K562 (cell line): ENCODE measurements around the gene CNNM4. TPM values are rescaled to one million over a fixed set of nuclear protein-coding genes. Genes with fewer than 3 reads are reported as not detected.

Experiments used
- ATAC-seq: fragments of 200-7000 bp; cut with Tn5 transposase; 3 replicates; pipeline ENCODE4 v1.9.1; 2020; ENCODE audit warnings: moderate library complexity
- BruUV-seq: library from RNA; stranded (reverse); fragments of 400-500 nt; replicated peaks from 2 replicates; lab custom pipeline; 2021; lab: Mats Ljungman, UMichigan
- CTCF ChIA-PET: fragments of 300-600 bp; formaldehyde crosslinking; extraction: SDS; loops from one replicate; lab custom pipeline; 2021; ENCODE audit warnings: low intra/inter-chr PET ratio; lab: Yijun Ruan, JAX
- POLR2A ChIA-PET: fragments of 300-600, 350-650 bp; sonication (Branson Sonifier 250); formaldehyde crosslinking; extraction: SDS; loops from one replicate; lab custom pipeline; 2021; ENCODE audit warnings: antibody characterized with exemption, inconsistent platforms; lab: Yijun Ruan, JAX
- DNase-seq, 4 experiments: peaks; one replicate each; pipeline versions ENCODE4 v3.0.0 to v3.0.0-alpha.2; 2011 to 2018; ENCODE audit warnings: low spot score in 3 of 4, mixed read lengths in 3 of 4; ENCODE audit errors: extremely low read depth in 1 of 4
- FAIRE-seq: peaks from 2 replicates; lab custom pipeline; 2011; peaks lifted over from hg19 to GRCh38; lab: Jason Lieb, UNC
- H2AFZ ChIP-seq: 2 replicates; pipeline ENCODE4 v1.6.0; 2011; ENCODE audit warnings: low read depth, low read length, control low read depth, inconsistent platforms
- H3K27ac ChIP-seq: fragments of 200-600 bp; 3 replicates; pipeline ENCODE4 v1.8.0; 2011; ENCODE audit warnings: low read depth, mild to moderate bottlenecking, control low read depth, inconsistent platforms, low read length, moderate library complexity, mixed read lengths; ENCODE audit errors: extremely low read depth
- H3K27me3 ChIP-seq, 2 experiments: fragments of 300-600 bp in 1 of 2; 2 replicates in 1 of 2; 3 replicates in 1 of 2; pipeline versions ENCODE4 v1.6.0 to v1.8.0; 2011; ENCODE audit warnings: inconsistent platforms in 2 of 2, low read length in 2 of 2, mild to moderate bottlenecking in 1 of 2, mixed read lengths in 1 of 2, moderate library complexity in 1 of 2; ENCODE audit not compliant: control insufficient read depth in 2 of 2, insufficient read depth in 2 of 2
- H3K36me3 ChIP-seq: fragments of 300-600 bp; 3 replicates; pipeline ENCODE4 v1.8.0; 2011; ENCODE audit warnings: mild to moderate bottlenecking, low read length, inconsistent platforms; ENCODE audit not compliant: control insufficient read depth, insufficient read depth
- H3K4me1 ChIP-seq, 2 experiments: fragments of 200-600 bp in 1 of 2; replicated peaks in 1 of 2; 2 replicates in 1 of 2; 3 replicates in 1 of 2; pipeline versions ENCODE4 v1.5.1 to v1.8.0; 2011; ENCODE audit warnings: inconsistent platforms in 2 of 2, low read length in 2 of 2, mild to moderate bottlenecking in 1 of 2, mixed read lengths in 1 of 2, moderate library complexity in 1 of 2; ENCODE audit not compliant: control insufficient read depth in 2 of 2, insufficient read depth in 2 of 2
- H3K4me2 ChIP-seq: 2 replicates; pipeline ENCODE4 v1.6.1; 2011; ENCODE audit warnings: low read length, control low read depth, inconsistent platforms, mixed read lengths; ENCODE audit not compliant: insufficient read depth
- H3K4me3 ChIP-seq: fragments of 200-600 bp; sonication (generic), shearing (Covaris generic); 2 replicates; pipeline ENCODE4 v1.5.1; 2016; ENCODE audit warnings: control low read depth, inconsistent platforms
- H3K79me2 ChIP-seq: fragments of 200-600 bp; 3 replicates; pipeline ENCODE4 v1.8.0; 2011; ENCODE audit warnings: low read length, inconsistent platforms; ENCODE audit not compliant: control insufficient read depth, insufficient read depth
- H3K9ac ChIP-seq, 2 experiments: 2 replicates each; pipeline versions ENCODE4 v1.6.0 to v1.6.1; 2011; ENCODE audit warnings: low read depth in 2 of 2, low read length in 2 of 2, control low read depth in 1 of 2, inconsistent platforms in 1 of 2, mild to moderate bottlenecking in 1 of 2, mixed read lengths in 1 of 2; ENCODE audit not compliant: insufficient read depth in 1 of 2
- H3K9me1 ChIP-seq: one replicate; pipeline ENCODE4 v1.6.0; 2011; ENCODE audit warnings: inconsistent platforms, mild to moderate bottlenecking, low read length, moderate library complexity; ENCODE audit not compliant: control insufficient read depth, insufficient read depth
- H3K9me3 ChIP-seq: replicated peaks from 2 replicates; pipeline ENCODE4 v1.5.1; 2011; ENCODE audit warnings: low read depth, low read length, inconsistent platforms; ENCODE audit not compliant: control insufficient read depth, insufficient read depth
- H4K20me1 ChIP-seq: replicated peaks from 2 replicates; pipeline ENCODE4 v1.6.1; 2011; ENCODE audit warnings: low read length, inconsistent platforms, mixed read lengths; ENCODE audit not compliant: control insufficient read depth, insufficient read depth
- ATF7 ChIP-seq: fragments of 450-650 bp; IDR thresholded peaks from 2 replicates; pipeline ENCODE4 v1.7.1; 2014; ENCODE audit warnings: mild to moderate bottlenecking, moderate library complexity
- BHLHE40 ChIP-seq: IDR thresholded peaks from 2 replicates; pipeline ENCODE4 v1.6.1; 2011; ENCODE audit warnings: low read length, improper control_type of control experiment
- BRD4 ChIP-seq: fragments of 200-600 bp; sonication (generic); IDR thresholded peaks from 2 replicates; pipeline ENCODE4 v1.6.1; 2017; ENCODE audit warnings: inconsistent platforms
- HDAC2 ChIP-seq: fragments of 450-650 bp; IDR thresholded peaks from 2 replicates; pipeline ENCODE4 v1.6.1; 2016; ENCODE audit warnings: mild to moderate bottlenecking
- HOXB6 ChIP-seq: fragments of 250-450 bp; sonication (Bioruptor Pico); IDR thresholded peaks from 2 replicates; pipeline ENCODE4 v1.5.1; 2022; ENCODE audit warnings: mild to moderate bottlenecking, borderline replicate concordance
- MYC ChIP-seq, 2 experiments: fragments of 250-450 bp in 1 of 2; sonication (Bioruptor Pico) in 1 of 2; IDR thresholded peaks; 2 replicates each; pipeline versions ENCODE4 v1.5.1 to v1.6.1; 2012 to 2021; ENCODE audit warnings: low read depth in 2 of 2, borderline replicate concordance in 1 of 2, improper control_type of control experiment in 1 of 2, low read length in 1 of 2, mild to moderate bottlenecking in 1 of 2, moderate library complexity in 1 of 2
- NFIC ChIP-seq: fragments of 450-650 bp; IDR thresholded peaks from 2 replicates; pipeline ENCODE4 v1.6.1; 2017; ENCODE audit warnings: mild to moderate bottlenecking, inconsistent platforms
- PBX2 ChIP-seq, 2 experiments: IDR thresholded peaks in 1 of 2; conservative IDR thresholded peaks in 1 of 2; 2 replicates each; pipeline ENCODE4 v1.6.1; 2016; ENCODE audit warnings: low read depth in 2 of 2, mild to moderate bottlenecking in 1 of 2, missing compliant biosample characterization in 1 of 2, missing genetic modification characterization in 1 of 2, moderate library complexity in 1 of 2
- SMARCA4 ChIP-seq: fragments of 450-650 bp; IDR thresholded peaks from 2 replicates; pipeline ENCODE4 v1.6.1; 2016
- ZBTB9 ChIP-seq: fragments of 450-650 bp; formaldehyde crosslinking; IDR thresholded peaks from 2 replicates; pipeline ENCODE4 v1.4.0; 2020; ENCODE audit warnings: mild to moderate bottlenecking, moderate library complexity
- ZNF253 ChIP-seq: fragments of 250-450 bp; sonication (Bioruptor Pico); conservative IDR thresholded peaks from 2 replicates; pipeline ENCODE4 v1.6.1; 2021; ENCODE audit warnings: mild to moderate bottlenecking
- ZNF395 ChIP-seq: fragments of 200-800 bp; sonication (Bioruptor generic); IDR thresholded peaks from 2 replicates; pipeline ENCODE4 v1.6.1; 2017; ENCODE audit warnings: missing genetic modification characterization, missing compliant biosample characterization
- ZNF586 ChIP-seq: fragments of 450-650 bp; formaldehyde crosslinking; conservative IDR thresholded peaks from 2 replicates; pipeline ENCODE4 v1.4.0; 2020; ENCODE audit warnings: mild to moderate bottlenecking, moderate library complexity
- ZNF668 ChIP-seq: fragments of 250-450 bp; sonication (Bioruptor Pico); IDR thresholded peaks from 2 replicates; pipeline ENCODE4 v1.8.0; 2022; ENCODE audit warnings: mild to moderate bottlenecking, inconsistent platforms
- WGBS: fragments of 100-300 bp; shearing (Covaris generic); methylation state at CpG from one replicate; pipeline ENCODE4 v1.1.6; 2016; ENCODE audit warnings: low coverage, mixed read lengths; ENCODE audit not compliant: insufficient coverage; ENCODE audit errors: missing lambda C conversion rate; 5-methylcytosine and 5-hydroxymethylcytosine counted together
- in situ Hi-C: fragments of 300-500 bp; cut with MboI; formaldehyde crosslinking; loops from 4 replicates; pipeline ENCODE4 v1.15.0; 2018; ENCODE audit warnings: inconsistent platforms, mixed read lengths
- intact Hi-C: fragments of 100-400 bp; cut with micrococcal nuclease; formaldehyde crosslinking; loops from 2 replicates; pipeline ENCODE4 v1.14.2; 2022
- polyA plus RNA-seq, 8 experiments: library from polyadenylated mRNA; depleted of rRNA in 4 of 8; stranded (reverse) in 5 of 8; unstranded in 3 of 8; fragments of >200 nt; fragmentation: Nextera tagmentation in 2 of 8; fragmentation: Illumina TruSeq in 1 of 8; extraction: Ambion mirVana in 2 of 8; extraction: Trizol in 1 of 8; gene quantifications; 2 replicates each; pipeline versions ENCODE4 v1.2.1 to v1.2.3, GENCODE V29; 2011 to 2014; ENCODE audit warnings: inconsistent platforms in 1 of 8, missing spikeins in 1 of 8
- total RNA-seq, 7 experiments: library from RNA; depleted of rRNA in 6 of 7; stranded (reverse); fragments of >200 nt in 6 of 7; fragmentation: Illumina TruSeq in 2 of 7; extraction: Trizol in 2 of 7; gene quantifications; 2 replicates each; pipeline versions ENCODE4 v1.2.1 to v1.2.3, GENCODE V29; 2011 to 2021; ENCODE audit warnings: low replicate concordance in 1 of 7
- TF ChIP-seq, protein P1 (sequence below): sonication (generic); IDR thresholded peaks from 2 replicates; pipeline ENCODE4 v1.6.1; 2016

The CNNM4 gene
- total and polyA plus RNA-seq, 9 of the 15 experiments (the other 6 are each of a cell fraction or from before 2014, with no cell fraction given), result 0.96 to 6.3 (median 2.8) TPM

DNA sequence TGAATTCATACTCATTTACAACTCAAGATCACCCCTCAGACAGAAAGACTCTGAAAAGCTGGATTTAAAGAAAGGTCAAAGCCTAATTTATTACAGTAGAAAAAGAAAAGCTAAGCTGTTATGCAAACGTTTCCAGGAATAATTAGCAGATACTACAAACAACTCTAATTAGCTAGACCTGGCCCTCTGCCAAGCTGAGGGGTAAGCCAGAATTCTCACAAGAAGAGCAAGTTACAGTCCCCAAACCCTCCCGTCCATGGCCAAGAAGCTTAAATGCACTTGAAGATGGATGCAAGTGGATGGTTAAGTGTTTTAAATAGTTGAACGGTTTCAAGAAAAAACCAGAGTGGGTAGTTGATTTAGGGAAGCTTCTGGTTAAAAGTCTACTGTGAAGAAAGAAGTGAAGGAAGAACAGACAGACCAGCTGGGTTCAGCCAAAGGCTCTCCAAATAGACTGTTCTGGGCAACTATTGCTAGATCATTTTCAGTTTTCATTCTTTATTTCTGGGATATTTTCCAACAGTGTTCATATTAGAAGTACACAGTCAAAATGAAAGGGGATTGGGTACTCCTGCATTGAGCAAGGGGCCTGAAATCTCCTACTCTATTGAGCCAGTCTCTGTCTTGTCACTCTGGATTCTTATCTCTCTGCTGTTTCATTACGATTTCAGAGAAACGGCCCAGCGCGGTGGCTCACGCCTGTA lies 25.7 kb upstream of the CNNM4 start:
- no peaks in the 10 kb centered on the region for H3K27me3 ChIP-seq
- peaks cover 8 to 9% of the 10 kb centered on the region in 2 experiments; a peak in 4 of 5 replicates for H3K4me1 ChIP-seq
- DNase-seq (peak in 1 of 4 experiments; percentile 34), FAIRE-seq (no peak), ATAC-seq (no peak)
- no peak overlapping the region for H3K4me3 ChIP-seq
- ChIA-PET POLR2A (interaction anchor here (0.6 to 1.2 kb wide), 3 partner anchors 21 to 230 kb away, joined by 3 to 7 read pairs (median 3); no protein-coding TSS in a partner anchor), CTCF (no interaction called here)
- WGBS, result 28% methylated on average over 8 of the region's 8 CpGs
- no peak overlapping the region for H3K9ac ChIP-seq
- intact Hi-C loops, result no loop called here
- no peak overlapping the region for H2AFZ ChIP-seq
- H3K79me2 ChIP-seq, result peaks cover 16% of the 10 kb centered on the region; the same call in 2 of the 3 replicates
- no TSS peak for BruUV-seq
- H4K20me1 ChIP-seq, result no peaks in the 10 kb centered on the region
- in situ Hi-C loops, result no loop called here
- H3K9me1 ChIP-seq, result no peaks in the 10 kb centered on the region
- H3K4me2 ChIP-seq, result no peak overlapping the region
- peak overlapping the region; percentile 6; the same call in 1 of the 3 replicates for H3K27ac ChIP-seq
- H3K9me3 ChIP-seq, result no peaks in the 10 kb centered on the region
- peaks cover 59% of the 10 kb centered on the region; the same call in 2 of the 3 replicates for H3K36me3 ChIP-seq
- TF ChIP-seq ZNF668 (CRISPR knock-in tag), result no peak
- no peak for TF ChIP-seq HOXB6
- no peak for TF ChIP-seq ZNF395 (CRISPR knock-in tag)
- TF ChIP-seq NFIC, result peak; percentile 90
- TF ChIP-seq BRD4, result no peak
- TF ChIP-seq MYC (IDR thresholded peaks at IDR 0.05; ENCODE audit: low read depth, low read length), result no peak
- no peak for TF ChIP-seq MYC (CRISPR knock-in tag; IDR thresholded peaks at IDR 0.05; ENCODE audit: borderline replicate concordance, low read depth)
- TF ChIP-seq ZBTB9 (CRISPR knock-in tag), result no peak
- no peak for TF ChIP-seq ZNF253 (CRISPR knock-in tag)
- TF ChIP-seq ATF7, result no peak
- no peak for TF ChIP-seq ZNF586
- TF ChIP-seq PBX2 (CRISPR knock-in tag; IDR thresholded peaks at IDR 0.05; ENCODE audit: low read depth), result no peak
- TF ChIP-seq PBX2 (tag; conservative IDR thresholded peaks at IDR 0.05; ENCODE audit: low read depth), result 0 out of 2 replicates have a peak, but pooled peaks have one; percentile 24
- no peak for TF ChIP-seq BHLHE40
- TF ChIP-seq HDAC2, result no peak
- no peak for TF ChIP-seq SMARCA4
- TF ChIP-seq, protein P1, sequence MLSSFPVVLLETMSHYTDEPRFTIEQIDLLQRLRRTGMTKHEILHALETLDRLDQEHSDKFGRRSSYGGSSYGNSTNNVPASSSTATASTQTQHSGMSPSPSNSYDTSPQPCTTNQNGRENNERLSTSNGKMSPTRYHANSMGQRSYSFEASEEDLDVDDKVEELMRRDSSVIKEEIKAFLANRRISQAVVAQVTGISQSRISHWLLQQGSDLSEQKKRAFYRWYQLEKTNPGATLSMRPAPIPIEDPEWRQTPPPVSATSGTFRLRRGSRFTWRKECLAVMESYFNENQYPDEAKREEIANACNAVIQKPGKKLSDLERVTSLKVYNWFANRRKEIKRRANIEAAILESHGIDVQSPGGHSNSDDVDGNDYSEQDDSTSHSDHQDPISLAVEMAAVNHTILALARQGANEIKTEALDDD, result 0 out of 2 replicates have a peak, but pooled peaks have one; percentile 46
